Sigmoid colon (tissue), 4 donors: ENCODE measurements around the gene CYP2A13.

Experiments used
- EP300 ChIP-seq, 4 donors: sonication (generic); formaldehyde crosslinking; IDR thresholded peaks; one replicate each; pipeline ENCODE4 v1.6.1; 2017; ENCODE audit warnings: antibody characterized with exemption in 4 of 4
- POLR2AphosphoS5 ChIP-seq, 4 donors: sonication (generic); formaldehyde crosslinking; IDR thresholded peaks; one replicate each; pipeline ENCODE4 v1.6.1; 2017; ENCODE audit warnings: antibody characterized with exemption in 4 of 4
- TF ChIP-seq, protein P1 (sequence below), 4 experiments: fragments of 450-650 bp in 3 of 4; fragments of 200-600 bp in 1 of 4; IDR thresholded peaks; one replicate each; pipeline ENCODE4 v1.5.1; 2016 to 2019; ENCODE audit warnings: antibody characterized with exemption in 4 of 4, mild to moderate bottlenecking in 3 of 4, moderate library complexity in 2 of 4

DNA sequence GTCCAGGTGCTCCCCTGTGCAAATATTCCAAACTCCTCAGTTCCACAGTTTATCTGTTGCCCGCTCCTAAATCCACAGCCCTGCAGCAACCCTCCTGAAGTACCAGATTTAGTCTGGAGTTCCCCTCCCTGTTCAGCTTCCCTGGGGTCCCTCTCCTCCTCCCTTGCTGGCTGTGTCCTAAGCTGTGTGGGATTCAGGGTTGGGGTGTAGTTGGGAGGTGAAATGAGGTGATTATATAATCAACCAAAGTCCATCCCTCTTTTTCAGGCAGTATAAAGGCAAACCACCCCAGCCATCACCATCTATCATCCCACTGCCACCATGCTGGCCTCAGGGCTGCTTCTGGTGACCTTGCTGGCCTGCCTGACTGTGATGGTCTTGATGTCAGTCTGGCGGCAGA is at the start of gene CYP2A13:
- TF ChIP-seq POLR2AphosphoS5 (IDR thresholded peaks at IDR 0.05) = no peak
- TF ChIP-seq, protein P1, sequence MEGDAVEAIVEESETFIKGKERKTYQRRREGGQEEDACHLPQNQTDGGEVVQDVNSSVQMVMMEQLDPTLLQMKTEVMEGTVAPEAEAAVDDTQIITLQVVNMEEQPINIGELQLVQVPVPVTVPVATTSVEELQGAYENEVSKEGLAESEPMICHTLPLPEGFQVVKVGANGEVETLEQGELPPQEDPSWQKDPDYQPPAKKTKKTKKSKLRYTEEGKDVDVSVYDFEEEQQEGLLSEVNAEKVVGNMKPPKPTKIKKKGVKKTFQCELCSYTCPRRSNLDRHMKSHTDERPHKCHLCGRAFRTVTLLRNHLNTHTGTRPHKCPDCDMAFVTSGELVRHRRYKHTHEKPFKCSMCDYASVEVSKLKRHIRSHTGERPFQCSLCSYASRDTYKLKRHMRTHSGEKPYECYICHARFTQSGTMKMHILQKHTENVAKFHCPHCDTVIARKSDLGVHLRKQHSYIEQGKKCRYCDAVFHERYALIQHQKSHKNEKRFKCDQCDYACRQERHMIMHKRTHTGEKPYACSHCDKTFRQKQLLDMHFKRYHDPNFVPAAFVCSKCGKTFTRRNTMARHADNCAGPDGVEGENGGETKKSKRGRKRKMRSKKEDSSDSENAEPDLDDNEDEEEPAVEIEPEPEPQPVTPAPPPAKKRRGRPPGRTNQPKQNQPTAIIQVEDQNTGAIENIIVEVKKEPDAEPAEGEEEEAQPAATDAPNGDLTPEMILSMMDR (IDR thresholded peaks at IDR 0.05) = no peak
- no peak for TF ChIP-seq EP300 (IDR thresholded peaks at IDR 0.05)
